Posterior vena cava (tissue), 2 donors: Measurements from ENCODE around the gene PDE1A. TPM values are rescaled to one million over a fixed set of nuclear protein-coding genes. Genes with fewer than 3 reads are reported as not detected.
"Not testable (repeated sequence)": the region's sequence is repeated elsewhere in the genome, so short reads cannot be mapped to it uniquely, and the experiment has no call there.

Source experiments
- DNase-seq: peaks from one replicate; pipeline ENCODE4 v3.0.0-alpha.2; 2020; ENCODE audit warnings: low spot score
- intact Hi-C, 2 donors: fragments of 100-400 bp; cut with DNase I; formaldehyde crosslinking; loops; one replicate each; pipeline versions ENCODE4 v1.14.1 to v1.14.2; 2022 to 2023
- total RNA-seq, 2 donors: library from RNA; stranded (reverse); fragmentation: NEBNext Ultra II Directional; extraction: Animal tissue kit (Norgen Biotek cat#: 25700); gene quantifications; one replicate each; pipeline ENCODE4 v1.2.1, GENCODE V29; 2021
- donor health status: DM: yes; HTN: yes; CAD: no.
- donor health status: DM: yes; HTN: yes; CAD: no.

PDE1A gene
- total RNA-seq, 2 donors from 2014 or later: 7.7 to 15.1 TPM

- intact Hi-C loops: no loop called here
- DNase-seq: no peak
Observed at GRCh38 chr2:182299632-182300031, 127.2 kb downstream of the PDE1A start.

DNA sequence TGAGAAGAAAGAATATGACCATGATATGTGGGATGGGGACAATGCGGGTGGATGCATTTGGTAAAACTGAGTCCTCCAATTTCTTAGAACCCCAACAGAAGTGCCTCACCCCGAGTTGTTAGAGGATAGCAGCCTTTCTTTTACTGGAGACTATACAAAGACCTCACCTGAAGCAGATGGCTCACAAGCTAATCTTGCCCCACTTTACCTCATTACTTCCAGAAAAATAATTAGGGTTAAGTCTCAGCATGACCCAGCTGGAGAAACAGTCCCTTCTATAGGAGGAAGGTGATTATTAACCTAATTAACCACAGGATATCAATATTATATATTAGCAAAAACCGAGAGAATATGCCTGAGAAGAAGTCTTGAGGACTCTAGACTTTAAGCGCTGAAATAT lies 128.4 kb downstream of the PDE1A start:
- no peak for DNase-seq
- intact Hi-C loops: no loop called here

DNA sequence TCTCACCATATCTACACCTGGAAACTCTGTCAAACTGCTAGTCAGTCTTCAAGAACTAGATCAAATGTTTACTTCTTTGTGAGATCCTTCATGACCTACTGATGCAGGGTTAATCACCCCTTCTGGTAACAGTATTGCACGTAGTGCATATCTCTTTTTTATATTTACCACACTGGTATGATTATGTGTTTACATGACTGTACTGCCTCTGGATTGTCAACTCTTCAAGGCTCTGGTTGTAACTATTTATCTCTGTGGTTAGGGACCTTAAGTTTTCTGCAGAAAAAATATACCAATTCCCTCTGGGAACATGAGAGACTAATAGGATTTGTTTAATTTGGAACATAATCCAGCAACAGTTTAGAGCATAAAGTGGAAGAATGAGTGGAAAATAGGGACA lies 135.5 kb downstream of the PDE1A start:
- DNase-seq: no peak
- intact Hi-C loops: no loop called here

DNA sequence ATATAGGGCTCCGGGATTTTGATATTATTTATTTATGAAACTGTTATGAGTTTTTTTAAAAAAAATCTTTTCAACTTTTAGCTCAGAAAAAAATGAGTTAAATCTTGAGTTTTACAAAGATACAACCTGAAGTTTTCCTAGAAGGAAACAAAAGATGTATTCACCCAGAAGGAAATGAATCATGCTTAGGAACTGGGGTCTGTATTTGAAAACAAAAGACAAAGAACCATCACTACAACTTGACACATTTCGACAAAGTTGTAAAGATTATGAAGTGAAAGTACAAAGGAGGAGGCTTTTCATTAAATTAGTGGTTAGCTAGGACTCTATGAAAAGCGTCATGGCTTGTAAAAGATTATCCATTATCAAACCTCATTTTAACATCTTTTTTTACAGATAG lies 143.3 kb downstream of the PDE1A start:
- intact Hi-C loops: no loop called here
- no peak for DNase-seq

GRCh38 chr2:182281276-182281675 lies 145.6 kb downstream of the PDE1A start:
- intact Hi-C loops: no loop called here
- DNase-seq: no peak

- DNase-seq: no peak
- intact Hi-C loops: no loop called here
Observed at GRCh38 chr2:182280118-182280517, 146.7 kb downstream of the PDE1A start.

DNA sequence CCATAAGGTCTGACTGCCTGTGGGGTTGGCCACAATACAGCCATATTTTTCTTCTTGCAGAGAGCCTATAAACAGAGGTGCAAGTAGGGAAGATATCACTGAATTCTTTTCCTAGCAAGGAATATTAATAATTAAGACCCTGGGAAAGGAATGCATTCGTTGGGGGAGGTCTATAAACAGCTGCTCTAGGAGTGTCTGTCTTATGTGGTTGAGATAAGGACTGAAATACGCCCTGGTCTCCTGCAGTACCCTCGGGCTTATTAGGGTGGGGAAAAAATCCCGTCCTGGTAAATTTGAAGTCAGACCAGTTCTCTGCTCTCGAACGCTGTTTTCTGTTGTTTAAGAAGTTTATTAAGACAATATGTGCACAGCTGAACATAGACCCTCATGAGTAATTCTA lies 150.2 kb downstream of the PDE1A start:
- DNase-seq, intact Hi-C loops: not testable (repeated sequence)

DNA sequence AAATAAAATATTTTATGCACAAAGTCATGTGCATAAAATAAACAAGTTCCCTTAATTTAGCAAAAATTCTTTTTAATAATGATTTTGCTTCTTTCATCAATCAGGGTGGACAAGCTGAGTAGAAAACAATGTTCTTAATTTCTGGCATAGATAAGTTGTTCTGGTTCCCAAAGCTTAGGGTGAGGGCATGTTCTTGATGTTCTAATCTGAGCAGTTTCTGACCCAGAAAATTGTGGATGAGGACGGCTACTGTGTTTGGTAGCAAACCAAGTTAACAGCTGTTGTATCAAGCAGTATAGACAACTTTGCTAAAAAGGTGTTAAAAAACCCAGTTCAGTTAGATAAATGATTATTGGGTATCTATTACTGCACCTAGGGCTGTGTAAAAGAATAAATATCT lies 158.9 kb downstream of the PDE1A start:
- DNase-seq: no peak
- intact Hi-C loops: no loop called here

- DNase-seq: no peak
- intact Hi-C loops: no loop called here
Observed at GRCh38 chr2:182266909-182267308, 159.9 kb downstream of the PDE1A start.

GRCh38 chr2:182265718-182266117 lies 161.1 kb downstream of the PDE1A start:
- intact Hi-C loops: no loop called here
- no peak for DNase-seq

DNA sequence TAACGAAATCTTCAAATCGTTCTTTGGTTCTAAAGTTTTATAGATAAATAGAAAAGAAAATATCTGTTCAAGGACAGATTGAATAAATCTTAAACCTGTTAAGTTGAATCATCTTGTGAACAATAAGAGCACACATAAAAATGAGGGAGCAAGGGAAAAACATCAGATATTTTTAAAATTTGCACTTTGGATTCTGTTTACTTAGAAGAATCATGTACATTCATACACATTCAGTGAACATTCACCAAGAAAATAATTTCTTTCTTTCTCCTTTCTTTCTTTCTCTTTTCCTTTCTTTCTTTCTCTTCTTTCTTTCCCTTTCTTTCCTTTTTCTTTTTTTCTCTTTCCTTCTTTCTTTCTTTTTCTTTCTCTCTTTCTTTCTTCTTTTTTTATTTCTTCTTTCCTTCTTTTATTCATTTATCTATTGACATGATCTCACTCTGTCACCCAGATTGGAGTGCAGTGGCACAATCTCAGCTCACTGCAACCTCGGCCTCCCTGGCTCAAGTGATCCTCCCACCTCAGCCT lies 164.9 kb downstream of the PDE1A start:
- intact Hi-C loops: no loop called here

DNA sequence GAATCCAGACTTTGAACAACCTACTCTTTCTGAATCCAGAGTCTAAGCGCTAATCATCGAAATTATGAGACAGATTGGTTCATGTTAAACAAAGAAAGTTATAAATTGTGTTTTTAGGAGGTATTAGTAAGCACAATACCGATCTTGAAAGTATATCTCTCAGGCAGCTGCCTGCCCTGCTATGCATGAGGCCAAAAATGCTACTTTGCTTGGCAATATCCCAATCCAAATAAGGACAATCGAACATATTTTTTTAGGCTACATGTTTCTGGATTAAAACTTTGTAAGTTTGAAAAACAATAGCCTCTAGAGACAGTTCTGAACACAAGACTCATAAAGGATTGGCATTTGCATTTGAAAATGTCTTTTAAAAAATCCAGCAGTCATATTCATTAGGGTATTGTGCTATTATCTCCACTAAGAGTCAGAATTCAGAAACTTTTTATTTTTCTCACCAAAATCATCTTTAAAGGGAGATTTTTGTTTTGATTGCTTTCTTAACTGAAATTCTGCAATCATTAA lies 167.1 kb downstream of the PDE1A start:
- intact Hi-C loops: no loop called here
- no peak for DNase-seq

More for the DNA sequence above, 164.9 kb downstream of the PDE1A start:
- DNase-seq: no peak

GRCh38 chr2:182252534-182252933 lies 174.3 kb downstream of the PDE1A start:
- intact Hi-C loops: no loop called here
- no peak for DNase-seq

GRCh38 chr2:182248898-182249297 lies 177.9 kb downstream of the PDE1A start:
- intact Hi-C loops: no loop called here
- DNase-seq: no peak

GRCh38 chr2:182248362-182248761 lies 178.5 kb downstream of the PDE1A start:
- no peak for DNase-seq
- intact Hi-C loops: no loop called here

DNA sequence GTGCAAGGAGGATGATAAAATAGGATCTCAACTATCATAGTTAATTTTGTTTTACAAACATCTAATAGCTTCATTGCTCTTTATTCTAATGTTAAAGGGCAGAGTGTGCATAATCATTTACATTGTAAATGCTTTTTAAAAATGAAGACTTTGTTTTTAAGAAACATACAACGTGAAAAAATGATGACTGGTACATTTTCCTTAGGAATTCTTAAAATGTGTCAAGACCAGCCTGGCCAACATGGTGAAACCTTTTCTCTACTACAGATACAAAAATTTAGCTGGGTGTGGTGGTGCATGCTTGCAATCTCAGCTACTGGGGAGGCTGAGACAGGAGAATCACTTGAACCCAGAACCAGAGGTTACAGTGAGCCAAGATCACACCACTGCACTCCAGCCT lies 179.0 kb downstream of the PDE1A start:
- intact Hi-C loops: no loop called here
- no peak for DNase-seq

DNA sequence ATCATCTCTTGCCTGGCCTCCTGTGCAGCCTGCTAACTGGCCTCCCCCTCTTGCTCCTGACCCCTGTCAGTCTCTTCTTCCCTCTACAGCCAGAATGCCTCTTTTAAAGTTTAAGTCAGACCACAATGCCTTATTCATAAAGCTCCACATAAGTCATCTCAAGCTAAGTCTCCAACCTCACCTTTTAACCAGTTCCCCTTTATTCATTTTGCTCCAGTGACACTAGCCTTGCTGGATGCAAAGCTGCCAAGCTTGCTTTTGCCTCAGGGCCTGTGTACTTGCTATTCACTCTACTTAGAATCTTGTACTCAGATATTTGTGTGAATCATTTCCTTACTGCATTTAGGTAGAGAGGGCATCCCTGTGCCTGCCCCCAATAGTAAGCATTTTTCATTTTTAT lies 180.9 kb downstream of the PDE1A start:
- no peak for DNase-seq
- intact Hi-C loops: no loop called here

- intact Hi-C loops: no loop called here
- no peak for DNase-seq
Observed at GRCh38 chr2:182242609-182243008, 184.2 kb downstream of the PDE1A start.

DNA sequence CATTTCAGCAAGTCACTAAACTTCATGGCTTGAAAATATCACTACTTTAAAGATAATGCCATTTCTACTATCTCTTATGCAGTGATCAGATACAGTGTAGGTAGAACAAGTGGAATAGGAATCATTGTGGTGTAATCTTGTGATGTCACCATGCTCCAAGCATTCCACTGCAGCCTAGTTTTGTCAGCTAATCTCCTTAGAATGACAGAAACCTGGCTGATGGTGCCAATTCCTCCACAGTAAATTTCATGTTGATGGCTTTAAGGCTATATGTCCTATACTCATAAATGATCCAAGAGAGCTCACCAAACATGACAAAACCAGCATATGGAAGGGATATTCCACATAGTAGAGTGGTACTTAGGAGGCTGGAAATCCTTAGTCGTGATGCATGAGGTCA lies 184.9 kb downstream of the PDE1A start:
- no peak for DNase-seq
- intact Hi-C loops: no loop called here

GRCh38 chr2:182240862-182241371 lies 185.9 kb downstream of the PDE1A start:
- intact Hi-C loops: no loop called here
- DNase-seq: no peak

GRCh38 chr2:182230561-182230960 lies 196.3 kb downstream of the PDE1A start:
- DNase-seq: no peak
- intact Hi-C loops: no loop called here

GRCh38 chr2:182229297-182229696 lies 197.5 kb downstream of the PDE1A start:
- DNase-seq: no peak
- intact Hi-C loops: no loop called here
